Activated T-cell treated with anti-CD3 and anti-CD28 coated beads for 1 hour (primary cell): ENCODE data around the gene DDN.
A peak's percentile ranks its signal among the peaks of the same experiment; 100 is the strongest.

Source experiments
- DNase-seq: peaks from one replicate; pipeline ENCODE4 v3.0.0-alpha.2; 2020; ENCODE audit warnings: low read depth

DDN gene

DNA sequence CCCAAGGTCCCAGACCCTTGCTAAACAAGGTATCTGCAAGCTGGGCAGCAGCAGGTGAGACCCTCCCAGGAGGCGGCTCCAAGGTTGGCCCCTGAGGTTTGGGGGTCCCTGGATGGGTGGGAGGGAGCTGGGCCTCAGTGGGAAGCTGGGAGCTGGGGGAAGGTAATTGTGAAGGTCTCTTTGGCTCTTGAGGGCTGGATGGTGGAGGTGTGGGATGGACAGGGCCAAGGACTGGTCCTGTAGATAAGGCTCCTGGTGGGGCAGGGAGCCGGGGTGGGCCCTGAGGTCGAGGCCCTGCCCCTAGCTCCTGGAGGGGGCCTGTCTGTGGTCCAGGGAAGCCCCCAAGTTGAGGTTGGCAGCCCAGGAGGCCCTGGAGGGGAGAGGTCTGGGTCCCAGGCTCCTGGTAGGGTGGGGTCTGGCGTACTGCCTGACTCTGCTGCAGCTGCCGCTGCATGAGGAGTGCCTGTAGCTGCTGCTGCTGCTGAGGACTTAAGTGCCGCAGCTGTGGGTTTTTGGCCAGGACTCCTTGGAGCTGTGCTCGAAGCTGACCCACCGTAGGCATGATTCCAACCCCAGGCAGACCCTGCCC lies 32.5 kb upstream of the DDN start:
- no peak for DNase-seq

DNA sequence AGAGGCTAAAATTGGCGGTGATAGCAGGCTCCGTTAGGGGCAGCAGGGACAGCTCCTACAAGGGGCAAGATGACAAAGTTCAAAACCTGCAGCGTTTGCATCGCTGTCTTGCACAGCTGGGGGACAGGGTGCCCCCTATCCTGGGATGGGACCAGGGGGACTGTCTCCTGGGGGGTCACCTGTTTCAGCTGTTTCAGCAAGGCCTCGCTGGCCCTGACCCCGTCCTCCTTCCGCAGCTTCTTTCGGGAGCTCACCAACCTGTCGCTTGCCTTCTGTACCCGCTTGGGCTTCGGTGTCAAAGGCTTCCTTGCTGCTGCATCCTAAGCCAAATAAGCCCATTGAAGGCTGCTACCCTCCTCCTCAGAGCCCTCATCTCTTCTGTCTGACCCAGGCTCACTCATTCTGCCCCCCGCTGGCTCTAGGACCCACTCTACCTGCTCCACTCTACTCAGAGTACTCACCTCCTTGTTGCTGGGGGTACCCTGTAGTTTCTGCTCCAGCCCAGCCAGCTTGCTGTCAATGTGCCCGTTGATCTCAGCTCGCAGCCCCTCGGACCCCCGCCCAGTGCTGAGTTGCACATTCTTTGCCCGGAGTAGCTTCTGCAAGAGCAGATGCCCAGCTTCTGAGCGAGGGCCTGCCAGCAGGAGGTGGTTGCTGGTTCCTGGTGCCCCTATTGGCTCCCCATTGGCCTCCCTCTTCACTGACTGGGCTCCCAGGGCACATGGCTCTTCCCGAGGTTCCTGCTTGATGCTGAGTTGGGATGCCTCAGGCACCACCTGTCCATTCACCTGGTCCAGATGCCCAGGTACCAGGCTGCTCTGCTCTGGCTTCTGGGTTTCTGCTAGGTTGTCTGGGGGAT lies 31.8 kb upstream of the DDN start:
- no peak for DNase-seq

- no peak for DNase-seq
Observed at GRCh38 chr12:49030119-49030518, 30.9 kb upstream of the DDN start.

DNA sequence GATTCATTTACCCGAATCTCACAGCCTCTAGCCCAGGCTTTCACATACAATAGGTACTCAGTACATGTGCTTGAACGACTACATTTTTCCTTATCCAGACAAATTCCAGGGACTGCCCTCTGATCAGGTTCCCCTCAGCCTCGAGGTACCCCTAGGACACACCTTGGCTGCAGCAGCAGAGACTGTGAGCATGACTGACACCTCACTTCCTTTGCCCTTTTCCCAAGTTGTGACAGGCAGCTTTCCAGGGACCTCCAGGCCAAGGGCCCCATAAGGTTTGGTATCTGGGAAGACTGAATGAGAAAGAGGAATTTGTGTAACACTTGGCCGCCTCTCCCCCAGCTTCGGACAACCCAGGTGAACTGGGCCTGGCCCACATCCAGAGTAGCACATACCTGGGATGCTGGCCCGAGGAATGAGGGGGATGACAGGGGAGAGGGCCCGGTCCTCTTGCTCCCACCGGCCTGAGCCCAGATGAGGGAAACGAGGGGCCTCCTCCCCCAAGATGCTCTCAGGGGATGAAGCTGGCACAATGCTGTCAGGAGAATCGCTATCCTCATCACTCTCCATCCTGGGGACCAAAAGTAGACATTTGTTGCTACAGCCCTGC lies 29.6 kb upstream of the DDN start:
- no peak for DNase-seq

DNA sequence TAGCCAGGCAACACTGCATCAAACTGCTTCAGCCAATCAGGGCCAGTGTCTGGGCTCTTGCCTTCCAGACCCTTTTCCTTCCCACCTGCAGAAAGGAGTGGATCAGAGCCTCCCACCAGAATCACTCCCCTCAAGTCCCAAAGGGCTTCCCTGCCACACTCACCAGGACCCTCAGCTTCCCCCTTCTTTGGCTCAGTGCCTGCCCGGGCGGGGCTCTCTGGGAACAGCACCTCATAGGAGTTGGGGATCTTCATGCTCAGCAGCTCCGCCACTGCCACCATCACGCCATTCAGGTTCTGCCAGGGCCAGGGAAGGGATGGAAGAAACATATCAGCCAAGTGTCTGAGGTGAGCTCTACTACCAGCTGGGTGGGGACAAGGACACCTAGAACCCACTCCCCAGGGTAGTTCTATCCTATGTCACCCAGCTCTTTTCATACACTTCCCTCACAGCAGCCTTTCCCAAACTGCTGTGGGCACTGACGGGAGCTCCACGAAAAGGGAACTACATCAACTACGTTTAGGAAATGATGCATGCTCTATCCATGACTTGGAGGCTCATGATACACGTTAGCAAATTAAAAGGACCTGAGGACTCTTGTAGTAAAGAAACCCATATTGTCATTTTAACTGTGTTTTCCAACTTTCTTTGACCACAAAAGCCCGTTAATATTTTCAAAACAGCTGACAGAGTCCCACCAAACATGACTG lies 28.8 kb upstream of the DDN start:
- DNase-seq: no peak

GRCh38 chr12:49026678-49027480 lies 27.7 kb upstream of the DDN start:
- no peak for DNase-seq

DNA sequence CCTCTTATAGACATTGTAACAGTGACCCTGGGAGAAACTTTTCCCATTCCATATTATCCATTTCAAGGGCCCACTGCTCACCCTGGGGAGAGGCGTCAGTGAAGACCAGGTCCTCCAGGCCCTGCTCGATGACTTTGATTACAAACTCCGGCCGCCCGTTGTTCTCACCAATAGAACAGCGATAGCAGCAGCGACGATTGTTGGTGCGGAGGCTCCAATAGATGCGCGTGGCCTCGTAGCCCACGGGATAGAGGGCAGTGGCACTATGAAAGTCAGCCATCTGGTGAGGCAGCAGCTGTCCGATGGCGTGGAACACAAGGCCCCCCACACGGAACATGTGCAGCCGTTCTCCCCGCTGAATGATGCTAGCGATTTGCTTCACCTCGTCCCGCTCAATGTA lies 26.9 kb upstream of the DDN start:
- no peak for DNase-seq

GRCh38 chr12:49025463-49025862 lies 26.3 kb upstream of the DDN start:
- DNase-seq: no peak

DNA sequence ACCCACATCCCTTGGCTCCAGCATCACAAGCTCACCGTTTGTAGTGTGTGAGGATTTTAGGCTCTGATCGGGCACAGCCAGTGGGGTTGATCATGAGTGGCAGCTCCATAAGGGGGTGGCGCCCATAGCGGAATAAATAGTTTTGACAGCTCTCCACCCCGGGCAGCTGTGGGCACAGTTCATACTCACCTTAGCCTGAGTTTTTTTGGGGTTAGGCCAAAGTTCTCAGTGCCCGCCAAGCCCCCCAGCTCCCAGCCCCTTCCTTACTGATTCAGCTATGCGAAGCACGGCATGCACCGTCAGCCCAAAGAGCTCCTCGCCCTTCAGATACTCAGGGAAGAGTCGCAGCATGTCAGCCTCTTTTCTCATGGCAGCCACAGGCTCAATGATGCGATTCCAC lies 25.4 kb upstream of the DDN start:
- DNase-seq: no peak

DNA sequence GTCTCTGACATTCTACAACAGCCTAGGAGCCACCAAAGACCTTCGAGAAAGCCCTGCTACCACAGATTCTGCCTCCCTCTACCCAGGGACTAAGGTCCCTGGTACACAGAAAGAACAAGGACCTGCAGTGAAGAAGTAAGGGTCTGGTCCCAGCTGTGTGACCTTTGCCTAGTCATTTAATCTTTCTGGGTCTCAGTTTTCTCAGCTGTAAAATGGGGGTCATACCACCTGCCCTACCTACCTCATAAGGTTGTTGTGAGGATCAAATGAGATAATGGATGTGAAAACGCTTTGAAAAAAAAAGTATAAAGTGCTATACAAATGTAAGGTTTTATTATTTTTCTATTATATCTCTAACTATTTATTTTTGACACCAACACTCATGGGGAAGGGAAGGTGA lies 24.6 kb upstream of the DDN start:
- no peak for DNase-seq

DNA sequence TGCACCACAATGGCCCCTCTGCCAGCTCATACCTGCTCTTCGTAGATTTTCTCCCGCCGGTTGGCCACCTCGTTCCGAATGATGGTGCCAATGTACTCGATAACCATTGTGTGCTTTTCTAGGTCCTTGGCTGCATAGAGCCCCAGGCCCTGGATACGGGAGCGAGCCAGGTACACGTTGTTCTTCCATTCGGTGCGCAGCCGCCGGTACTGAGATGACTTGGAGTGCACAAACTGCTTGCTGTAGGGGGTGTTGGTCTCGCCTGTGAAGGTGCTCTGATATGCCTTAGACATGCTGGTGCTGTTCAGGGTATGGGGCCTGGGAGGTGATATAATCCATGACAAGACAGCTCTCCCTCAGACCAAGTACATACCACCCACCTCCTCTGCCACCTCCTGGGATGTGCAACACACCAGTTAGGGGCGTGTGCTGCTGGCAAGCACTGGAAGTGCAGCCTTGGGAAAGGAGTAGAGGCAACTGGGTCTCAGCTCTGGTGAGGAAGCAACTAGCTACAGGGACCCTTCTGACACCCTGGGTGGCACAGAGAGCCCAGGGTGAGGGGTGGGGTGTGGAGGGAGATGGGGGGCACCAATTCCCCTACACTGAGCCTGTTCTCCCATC lies 23.5 kb upstream of the DDN start:
- DNase-seq: no peak

DNA sequence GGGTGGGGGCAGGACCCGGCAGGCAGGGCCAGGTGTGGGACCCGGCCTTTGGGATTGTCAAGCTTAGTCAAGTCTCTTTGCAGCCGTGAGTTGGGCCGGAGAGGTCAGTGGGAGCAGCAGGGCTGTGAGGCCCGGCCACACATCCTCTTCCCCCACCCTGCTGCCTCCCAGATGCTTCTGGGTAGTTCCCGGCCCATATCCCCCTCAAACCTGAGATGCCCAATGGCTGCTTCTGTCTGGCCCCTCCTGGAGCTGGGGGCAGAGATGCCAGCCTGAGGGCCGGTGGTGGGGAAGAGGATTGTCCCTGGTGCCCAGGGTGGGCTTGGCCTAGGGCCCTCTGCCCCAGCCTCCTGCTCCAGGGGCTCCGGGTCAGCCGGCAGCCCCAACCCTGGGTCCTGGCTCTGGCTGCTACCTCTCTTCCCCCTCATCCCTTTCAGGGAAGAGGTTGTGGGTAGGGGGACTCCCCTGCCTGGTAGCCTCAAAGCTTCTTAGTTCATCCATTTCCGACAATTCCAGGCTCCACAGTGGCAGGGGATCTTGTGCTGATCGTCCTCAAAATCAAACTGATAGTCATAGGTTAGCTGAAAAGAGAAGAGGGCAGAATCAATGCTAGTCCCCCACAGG lies 22.2 kb upstream of the DDN start:
- no peak for DNase-seq

DNA sequence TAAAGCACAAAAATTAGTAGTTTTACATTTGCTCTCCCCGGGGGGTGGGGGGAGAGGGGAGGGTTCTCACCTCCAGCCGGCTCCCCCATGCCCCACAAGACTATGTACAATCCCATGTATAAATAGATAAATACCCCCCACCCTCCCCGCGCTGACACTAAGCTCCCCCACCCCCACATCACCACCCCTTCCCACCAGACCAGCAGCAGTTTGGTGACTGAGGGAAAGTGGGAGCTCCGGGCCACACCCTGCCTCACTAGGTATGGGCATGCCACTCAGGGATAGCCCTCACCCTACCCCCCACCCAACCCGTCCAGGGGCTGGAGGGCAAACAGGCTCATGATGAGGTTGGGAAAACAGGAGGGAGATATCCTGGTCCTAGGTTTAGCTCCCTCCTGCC lies 21.3 kb upstream of the DDN start:
- DNase-seq: no peak

- DNase-seq: peak; percentile 30
Observed at GRCh38 chr12:49019443-49020324, 20.5 kb upstream of the DDN start.

DNA sequence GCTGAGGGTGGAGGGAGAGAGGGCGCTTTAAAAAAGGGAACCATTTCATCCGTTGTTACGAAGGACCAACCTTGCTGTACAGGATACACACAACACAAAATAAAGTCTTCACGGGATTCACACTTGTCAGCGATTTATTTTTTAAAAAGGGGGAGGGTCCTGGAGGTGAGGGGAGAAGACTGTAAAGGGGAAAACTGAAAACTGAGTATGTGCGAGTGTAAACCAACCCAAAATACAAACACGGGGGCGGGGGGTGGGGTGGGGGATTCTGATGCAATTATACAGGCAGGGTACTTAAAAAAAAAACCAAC lies 19.9 kb upstream of the DDN start:
- no peak for DNase-seq

DNA sequence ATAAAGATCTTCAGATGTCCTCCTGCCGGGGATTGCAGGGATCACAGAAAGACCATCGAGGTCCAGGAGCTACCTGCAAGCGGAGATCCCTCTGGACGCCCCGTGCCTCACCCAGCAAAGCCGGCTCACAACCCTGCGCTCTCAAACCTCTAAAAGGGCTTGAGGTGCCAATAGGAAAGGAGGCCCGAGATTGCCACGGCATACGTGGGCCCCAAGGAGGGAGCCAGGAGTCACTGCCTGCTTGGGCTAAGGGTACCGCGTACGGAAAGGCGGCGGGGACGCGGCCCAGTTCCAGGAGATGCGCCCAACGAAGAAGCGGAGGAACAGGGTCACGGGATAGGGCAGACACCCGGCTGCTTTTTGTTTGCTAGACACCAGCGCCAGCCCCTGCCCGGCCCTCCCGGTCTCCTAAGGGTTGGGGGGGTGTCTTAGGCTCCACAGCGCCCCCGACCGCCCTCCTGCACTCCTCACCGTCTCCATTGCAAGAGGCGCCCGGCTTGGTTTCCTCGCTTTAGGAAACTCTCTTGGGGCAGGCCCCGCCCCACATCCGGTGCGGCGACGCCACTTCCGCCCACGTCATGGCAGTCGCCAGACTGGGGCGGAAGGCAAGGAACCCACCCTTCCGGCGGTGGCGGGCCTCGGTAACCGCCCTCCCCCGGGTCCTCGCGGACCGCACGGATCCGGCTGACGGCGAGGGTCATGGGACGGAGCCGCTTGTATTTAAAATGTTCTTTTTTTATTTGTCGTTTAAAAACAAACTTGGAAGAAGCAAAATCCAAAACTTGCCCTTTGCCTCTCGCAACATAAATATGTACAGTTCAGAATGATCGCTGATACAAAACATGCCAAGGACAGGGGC lies 19.3 kb upstream of the DDN start, which contains the start of gene PRKAG1:
Gene PRKAG1 (minus strand): TSS at position 516 of the 859 bp plus-strand sequence. CDS start 36 bp downstream, at position 480.
- peak; percentile 93 for DNase-seq

- DNase-seq: no peak
Observed at GRCh38 chr12:49017891-49018260, 18.7 kb upstream of the DDN start.

GRCh38 chr12:49015196-49015595 lies 16.0 kb upstream of the DDN start:
- DNase-seq: no peak

DNA sequence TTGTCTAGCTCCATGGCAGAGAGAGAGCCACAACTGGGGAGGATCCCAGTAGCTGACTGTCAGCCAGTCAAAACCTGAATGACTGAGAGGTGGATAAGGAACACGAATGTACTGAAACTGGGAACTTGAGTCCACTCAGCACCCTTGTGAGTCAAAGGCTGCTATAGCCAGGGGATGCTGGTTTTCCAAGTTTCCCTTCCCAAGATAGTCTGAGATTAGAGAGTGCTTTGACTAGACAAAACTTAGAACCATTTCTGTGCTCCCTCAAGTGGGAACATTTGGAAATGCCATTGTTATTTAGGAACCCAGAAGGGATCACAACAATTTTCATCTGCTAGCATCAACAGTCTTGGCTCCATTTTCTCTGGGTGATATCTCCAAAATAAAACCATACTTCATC lies 15.4 kb upstream of the DDN start:
- DNase-seq: no peak
